ENCODE measurements around the gene NFIL3.
A peak's percentile ranks its signal among the peaks of the same experiment; 100 is the strongest.
"Not testable (repeated sequence)": the region's sequence is repeated elsewhere in the genome, so short reads cannot be mapped to it uniquely, and the experiment has no call there.

NFIL3 gene

DNA sequence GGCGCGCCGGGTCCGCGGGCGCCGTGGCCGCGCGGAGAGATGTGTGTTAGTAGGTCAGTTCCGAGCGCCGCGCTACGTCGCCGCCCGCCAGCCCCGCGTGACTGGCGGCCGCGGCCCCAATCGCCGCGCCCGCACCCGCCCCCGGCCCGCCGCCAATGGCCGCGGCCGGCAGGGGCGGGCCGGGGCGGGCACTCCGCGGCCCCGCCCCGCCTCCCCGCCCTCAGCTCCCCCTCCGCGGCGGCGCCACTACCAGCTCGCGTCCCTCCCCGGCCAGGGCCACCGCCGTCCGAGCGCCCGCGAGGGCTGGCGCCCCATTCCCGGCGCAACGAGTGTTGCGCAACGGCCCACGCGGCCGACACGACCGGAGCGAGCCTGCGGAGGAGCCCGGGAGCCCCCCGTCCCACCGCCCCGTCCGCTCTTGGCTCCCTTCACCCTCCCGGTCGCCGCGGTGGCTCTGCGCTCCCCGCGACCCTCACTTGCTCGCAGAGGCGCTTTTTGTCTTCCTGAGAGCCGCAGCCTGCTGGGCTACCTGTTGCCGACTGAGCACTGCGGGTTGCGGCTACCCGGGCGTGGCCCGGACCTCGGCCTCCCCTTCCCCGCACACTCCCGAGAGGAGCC is at the start of gene NFIL3:
Gene NFIL3, minus strand, starts transcription at position 48 of the 618 bp plus-strand sequence. CDS start 13,098 bp downstream, outside the sequence.
- DNase-seq: peak; percentile 86

DNA sequence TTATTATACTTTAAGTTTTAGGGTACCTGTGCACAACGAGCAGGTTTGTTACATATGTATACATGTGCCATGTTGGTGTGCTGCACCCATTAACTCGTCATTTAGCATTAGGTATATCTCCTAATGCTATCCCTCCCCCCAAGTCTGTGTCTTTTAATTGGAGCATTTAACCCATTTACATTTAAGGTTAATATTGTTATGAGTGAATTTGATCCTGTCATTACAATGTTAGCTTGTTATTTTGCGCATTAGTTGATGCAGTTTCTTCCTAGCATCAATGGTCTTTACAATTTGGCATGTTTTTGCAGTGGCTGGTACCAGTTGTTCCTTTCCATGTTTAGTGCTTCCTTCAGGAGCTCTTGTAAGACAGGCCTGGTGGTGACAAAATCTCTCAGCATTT is 47.9 kb upstream of the NFIL3 start:
- DNase-seq: not testable (repeated sequence)

GRCh38 chr9:91465420-91465819 is 41.8 kb upstream of the NFIL3 start:
- DNase-seq: no peak

DNA sequence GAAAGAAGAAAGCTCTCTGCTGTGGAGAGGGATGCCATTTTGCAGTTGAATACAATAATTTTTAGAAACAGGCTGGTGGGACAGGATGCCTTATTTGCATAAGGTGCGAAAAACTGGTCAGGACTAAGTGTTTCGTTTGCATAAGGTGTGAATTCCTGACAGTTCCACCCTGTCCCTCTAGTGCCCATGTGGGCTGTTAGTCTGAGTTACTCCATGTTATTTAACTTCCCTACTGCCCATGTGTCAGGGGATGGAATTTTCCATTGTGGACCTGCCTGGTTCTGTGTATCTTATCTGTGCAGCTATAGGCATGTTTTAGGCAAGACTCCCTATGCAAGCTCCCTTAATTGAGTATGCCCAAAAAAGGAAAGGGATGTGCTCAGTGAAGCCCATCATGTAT is 35.3 kb upstream of the NFIL3 start:
- DNase-seq: no peak

DNA sequence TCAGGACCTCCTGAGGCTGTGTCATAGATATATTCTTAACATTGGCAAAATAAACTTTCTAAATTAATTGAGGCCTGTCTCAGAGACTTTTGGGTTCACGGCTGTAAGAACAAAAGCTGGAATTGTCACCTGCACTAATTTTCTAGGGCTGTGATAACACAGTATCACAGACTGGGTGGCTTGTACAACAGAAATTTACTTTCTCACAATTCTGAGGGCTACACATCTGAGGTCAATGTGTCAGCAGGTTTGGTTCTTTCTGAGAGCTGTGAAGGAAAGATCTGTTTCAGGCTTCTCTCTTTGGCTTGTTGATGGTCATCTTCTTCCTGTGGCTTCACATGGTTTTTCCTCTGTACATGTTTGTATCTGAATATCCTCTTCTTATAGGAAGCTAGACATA is 29.2 kb upstream of the NFIL3 start:
- DNase-seq: no peak

DNA sequence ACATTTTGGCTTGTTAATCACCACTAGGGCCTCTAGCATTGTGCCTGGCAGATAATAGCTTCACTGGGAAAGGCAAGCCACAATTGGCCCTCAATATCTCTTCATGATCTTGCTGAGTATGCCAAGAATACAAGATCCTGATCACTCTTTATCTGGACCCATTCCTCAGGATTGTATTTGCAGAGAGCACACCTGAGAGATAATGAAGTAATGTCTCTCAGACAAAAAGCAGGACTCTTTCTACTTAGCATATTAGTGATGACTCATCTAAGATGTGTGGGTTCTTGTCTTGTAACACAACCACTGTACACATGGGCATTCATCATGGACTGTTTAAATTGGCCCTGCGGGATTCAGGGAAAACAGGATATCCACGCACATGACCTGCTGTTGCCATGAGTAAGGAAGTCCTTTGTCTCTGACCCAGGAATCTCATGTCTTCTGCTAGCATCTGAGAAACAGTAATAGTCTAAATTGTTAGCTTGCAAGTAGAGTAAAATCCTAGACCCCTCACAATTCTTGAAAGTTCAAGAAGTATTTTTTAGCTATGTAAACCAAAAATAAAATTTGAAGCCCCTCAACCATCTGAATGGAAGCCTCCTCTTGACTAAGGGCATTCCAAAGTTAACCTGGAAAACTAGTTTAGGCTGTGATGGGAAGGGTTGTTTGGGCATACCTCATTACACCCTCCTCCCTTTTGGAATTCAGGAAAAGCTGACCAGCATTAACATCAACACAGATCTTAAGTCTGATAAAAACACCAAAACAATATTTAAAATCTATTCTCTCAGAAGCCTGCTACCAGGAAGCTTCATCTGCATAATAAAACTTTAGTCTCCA is 28.0 kb upstream of the NFIL3 start:
- no peak for DNase-seq

DNA sequence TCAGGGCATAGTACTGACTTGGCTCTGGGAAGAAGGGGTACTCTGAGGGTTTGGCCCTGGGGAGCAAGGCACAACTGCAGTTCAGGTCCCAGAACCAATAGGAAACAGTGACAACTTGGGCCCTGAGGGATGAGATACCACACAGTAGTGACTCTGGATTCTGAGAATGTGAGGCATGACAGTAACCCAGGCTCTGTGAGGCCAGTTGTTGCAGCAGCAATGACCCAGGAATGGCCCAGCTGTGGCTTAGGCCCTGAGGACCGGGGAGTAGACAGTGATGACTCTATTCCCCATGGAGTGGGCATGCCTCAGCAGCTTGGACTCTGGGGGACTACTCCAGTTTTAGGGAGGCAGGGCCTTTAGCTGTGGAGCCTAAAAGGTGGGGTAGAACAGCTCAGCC is 21.5 kb upstream of the NFIL3 start:
- no peak for DNase-seq

DNA sequence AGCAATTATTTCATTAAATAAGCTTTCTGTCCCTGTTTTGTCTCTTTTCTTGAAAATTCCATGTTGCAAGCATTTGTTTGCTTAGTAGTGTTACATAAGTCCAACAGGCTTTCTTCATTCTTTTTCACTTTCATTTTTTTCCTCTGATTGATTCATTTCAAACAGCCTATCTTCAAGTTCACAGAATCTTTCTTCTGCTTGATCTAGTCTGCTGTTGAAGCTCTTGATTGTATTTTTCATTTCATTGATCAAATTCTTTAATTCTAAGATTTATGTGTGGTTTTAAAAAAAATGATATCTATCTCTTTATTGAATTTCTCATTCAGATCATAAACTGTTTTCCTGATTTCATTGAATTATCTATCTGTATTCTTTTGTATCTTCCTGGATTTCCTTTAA is 20.4 kb upstream of the NFIL3 start:
- DNase-seq: no peak

DNA sequence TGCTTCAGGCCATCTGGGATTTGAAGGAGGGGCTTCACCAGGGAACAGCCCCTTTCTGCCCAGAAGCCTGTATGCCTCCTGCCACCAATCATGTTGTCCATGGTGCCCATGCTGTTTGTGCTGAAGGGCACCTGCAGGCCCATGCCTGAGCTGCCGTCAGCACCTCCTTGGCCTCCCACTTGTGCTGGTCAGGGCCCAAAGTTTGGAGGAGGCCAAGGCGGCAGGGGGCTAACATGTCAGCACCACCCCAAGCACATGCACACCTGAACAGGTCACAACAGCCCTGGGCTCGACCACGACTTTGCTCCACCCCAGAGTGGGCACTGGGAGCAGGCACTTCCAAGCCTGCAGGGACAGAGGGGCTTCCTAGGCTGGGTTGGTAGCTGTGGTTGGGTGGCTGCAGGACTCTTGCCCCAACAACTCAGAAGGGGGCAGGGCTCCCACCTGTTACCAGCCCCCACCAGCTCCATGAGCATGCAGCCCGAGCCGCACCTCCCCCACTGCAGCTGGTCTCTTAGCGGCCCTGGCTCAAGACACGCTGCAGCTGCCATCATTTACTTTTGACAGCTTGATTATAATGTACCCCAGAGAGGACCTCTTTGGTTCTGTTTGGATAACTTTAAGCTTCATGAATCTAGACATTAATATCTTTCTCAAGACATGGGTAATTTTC is 19.8 kb upstream of the NFIL3 start:
- DNase-seq: no peak

DNA sequence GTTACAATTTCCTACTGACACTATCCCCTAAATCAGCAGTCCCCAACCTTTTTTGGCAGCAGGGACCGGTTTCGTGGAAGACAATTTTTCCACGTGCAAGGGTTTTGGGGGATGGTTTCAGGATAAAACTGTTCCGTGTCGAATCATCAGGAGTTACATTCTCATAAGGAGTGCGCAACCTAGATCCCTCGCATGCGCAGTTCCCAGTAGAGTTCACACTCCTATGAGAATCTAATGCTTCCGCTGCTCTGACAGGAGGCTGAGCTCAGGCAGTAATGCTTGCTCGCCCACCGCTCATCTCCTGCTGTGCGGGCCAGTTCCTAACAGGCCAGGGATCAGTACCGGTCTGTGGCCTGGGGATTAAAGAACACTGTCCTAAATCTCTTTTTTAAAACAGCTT is 13.2 kb upstream of the NFIL3 start:
- DNase-seq: no peak

GRCh38 chr9:91433180-91433579 is 9.5 kb upstream of the NFIL3 start:
- DNase-seq: no peak

GRCh38 chr9:91431485-91431884 is 7.9 kb upstream of the NFIL3 start:
- no peak for DNase-seq

DNA sequence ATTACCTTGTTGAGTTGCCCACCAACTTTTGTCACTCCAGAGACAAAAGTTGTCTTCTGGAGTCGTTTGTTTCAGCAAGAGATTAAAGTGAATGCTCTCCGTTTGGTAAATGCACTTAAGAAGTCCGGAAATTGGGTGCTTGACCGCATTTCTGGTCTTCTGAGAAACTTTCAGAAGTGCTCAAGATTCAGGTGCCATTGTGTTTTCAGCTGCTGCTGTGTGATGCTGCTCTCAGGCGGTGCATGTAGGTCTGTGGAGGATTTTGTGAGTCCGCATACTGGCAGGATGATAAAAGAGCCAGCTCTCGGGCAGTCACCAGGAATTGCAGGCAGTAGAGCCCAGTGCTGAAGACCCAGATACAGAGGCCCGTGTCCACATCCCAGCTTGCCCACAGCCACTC is 5.9 kb upstream of the NFIL3 start:
- DNase-seq: no peak

DNA sequence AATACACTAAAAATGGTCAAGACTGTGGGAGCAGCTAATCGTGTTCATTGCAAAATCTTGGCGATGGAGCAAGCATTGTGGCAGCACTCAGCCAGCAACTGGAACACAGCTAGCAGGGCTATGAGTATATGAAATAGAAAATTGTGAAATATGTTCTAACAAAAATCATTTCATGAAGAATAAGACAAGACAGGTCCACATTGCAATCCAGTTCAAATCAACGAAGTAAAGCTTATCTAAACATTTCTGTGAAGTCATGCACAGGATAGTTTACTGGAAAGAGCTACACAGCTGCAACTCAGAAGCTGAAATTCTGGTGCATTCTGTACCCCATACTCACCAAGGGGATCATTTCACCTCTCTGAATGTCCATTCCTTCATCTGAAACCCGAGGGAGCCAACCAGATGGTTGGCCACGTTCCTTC is 5.3 kb upstream of the NFIL3 start:
- DNase-seq: no peak

DNA sequence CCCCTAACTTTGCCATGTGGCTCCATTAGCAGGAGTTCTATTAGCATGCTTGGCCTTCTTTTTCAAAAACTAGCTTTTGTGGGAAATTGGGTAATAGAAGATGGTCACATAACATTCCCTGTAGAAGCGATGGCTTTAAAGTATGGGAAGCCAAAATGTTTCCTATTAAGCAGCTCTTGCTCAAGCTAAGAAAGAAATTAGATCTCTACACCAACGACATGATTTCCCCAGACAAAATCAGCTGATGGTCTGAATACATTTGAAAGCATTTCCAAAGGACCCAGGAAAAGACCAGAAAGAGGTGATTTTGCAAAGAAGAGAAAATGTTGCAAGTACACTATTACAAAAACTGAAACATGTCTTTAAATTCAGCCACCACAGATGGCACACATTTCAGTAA is 4.8 kb upstream of the NFIL3 start:
- DNase-seq: no peak

- DNase-seq: no peak
Measured at GRCh38 chr9:91427873-91428272, 4.2 kb upstream of the NFIL3 start.

DNA sequence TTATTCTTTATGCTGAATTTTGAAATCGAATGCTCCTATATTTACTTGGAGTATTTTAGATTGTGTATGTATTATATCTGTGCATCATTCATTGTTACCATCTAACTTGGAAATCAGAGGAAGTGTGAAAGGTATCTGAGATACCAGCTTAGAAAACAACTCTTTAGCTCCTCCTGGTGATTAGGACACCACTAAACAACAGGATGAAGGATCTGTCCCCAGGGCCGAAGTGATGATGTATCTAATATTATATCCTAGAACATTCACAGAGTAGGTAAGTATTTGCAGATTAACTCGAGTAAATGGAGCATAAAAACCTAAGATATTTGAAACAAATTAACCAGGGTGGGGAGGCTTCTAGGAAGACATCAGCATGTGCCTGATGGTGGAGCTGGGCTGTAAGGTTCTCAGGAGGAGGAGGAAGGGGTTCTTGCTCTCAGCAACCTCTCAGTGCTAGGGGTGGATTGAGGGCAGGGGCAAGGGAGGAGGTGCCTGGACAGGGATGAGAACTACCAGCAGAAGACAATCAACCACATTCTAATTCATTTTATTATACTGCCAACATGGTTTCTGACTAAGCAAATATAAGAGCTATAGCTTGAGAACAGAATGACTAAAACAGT is 2.6 kb upstream of the NFIL3 start:
- DNase-seq: no peak

DNA sequence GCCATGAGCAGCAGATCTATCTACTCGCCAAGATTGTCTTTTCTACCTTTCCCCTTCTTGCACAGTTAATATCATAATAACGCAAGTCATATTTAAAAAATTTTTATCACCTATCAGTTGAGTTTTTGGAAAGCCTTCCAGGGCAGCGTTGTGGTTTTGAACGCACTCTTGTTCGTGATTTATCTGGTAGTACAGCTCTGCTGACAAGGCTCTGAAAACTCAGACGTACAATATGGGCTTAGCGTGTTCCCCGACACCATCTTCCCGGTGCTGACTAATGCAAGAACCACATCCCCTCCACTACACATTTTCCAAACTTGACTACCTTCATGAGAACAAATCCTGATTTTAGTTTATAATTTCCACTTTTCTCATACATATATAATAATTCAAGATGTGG is 1.6 kb upstream of the NFIL3 start:
- no peak for DNase-seq

DNA sequence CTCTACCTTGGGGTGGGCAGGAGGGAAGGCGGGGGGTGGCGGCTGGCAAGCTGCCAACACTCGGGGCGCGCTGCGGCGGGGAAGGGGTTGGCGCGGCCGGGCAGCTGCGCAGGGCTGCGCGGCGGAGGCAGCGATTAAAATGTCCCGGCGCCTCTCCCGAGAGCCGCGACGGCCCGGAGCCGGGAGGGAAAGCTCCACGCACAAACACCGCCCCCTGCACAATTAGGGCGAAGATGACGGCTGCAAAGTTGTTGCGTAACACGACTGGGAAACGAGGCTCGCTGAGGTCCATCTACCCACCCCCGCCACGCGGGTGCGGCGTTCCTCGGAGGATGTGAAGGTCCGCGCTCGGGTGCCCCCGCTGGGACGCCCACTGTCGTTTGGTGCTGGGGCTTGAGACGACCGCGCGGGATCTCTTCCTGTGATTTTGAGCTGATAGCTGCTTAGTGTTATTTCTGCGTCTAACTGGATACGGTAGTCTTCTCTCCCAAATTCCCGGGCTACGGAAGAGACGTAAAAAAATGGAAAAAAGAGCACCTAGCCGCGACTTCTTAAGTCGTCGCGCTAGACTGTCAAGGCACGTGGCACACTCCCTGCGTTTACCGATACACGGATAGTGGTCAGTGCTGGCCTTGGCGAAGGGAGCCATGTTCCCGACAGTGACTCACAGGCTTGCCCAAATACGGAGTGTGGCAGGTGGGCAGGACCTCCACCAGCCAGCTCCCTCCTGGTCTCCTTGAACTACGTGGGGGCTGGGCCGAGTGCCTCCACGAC is 958 bp upstream of the NFIL3 start:
- peak; percentile 88 for DNase-seq

GRCh38 chr9:91422758-91423711 is 597 bp downstream of the NFIL3 start:
- DNase-seq: peak; percentile 78

DNA sequence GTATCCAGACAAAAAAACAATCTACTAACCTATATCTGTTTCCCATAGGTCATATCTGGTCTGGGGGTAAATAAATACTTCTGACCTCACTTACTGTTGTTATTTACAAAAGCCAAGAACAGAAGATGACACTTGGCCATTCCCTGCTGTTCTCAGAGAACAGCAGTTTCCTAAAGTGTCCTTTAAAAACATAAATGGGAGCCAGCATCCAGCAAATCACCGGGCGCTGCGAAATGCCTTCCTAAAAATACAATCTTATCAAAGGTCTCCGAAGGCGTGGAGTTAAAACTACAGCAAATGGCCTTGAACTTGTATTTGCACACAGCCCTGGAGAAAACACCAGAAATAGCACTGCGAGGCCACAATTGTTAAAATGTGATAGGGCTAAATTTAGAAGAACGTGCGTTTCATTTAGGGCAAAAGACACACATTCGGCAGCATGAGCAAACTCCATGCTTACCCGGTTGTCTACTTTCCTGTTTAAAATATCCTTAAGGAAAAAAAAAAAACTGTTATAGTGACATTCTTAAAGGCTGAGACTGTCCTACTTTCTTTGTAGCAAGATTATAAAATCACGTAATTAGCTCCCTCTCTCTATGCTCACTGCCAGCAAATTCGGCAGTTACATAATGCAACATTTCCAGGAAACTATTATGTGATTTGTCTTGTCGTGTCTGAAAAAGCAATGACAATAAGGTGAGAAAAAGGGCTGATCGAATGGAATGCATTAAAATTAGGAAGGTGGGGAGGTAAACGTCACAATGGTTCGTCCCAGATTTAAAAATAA is 1.5 kb downstream of the NFIL3 start:
- DNase-seq: no peak
